ENCODE results near the gene CTU1. TPM values are rescaled to one million over a fixed set of nuclear protein-coding genes. Genes with fewer than 3 reads are reported as not detected.

Gene CTU1
- polyA plus RNA-seq, 4 donors = 1.7 to 4.4 (median 2.6) TPM

- DNase-seq (ENCODE audit: low read depth in 4 of 4, low spot score in 3 of 4) = no peak
Measured at GRCh38 chr19:51086153-51086850, 21.9 kb downstream of the CTU1 start.

- DNase-seq (ENCODE audit: low read depth in 4 of 4, low spot score in 3 of 4) = no peak
Measured at GRCh38 chr19:51084505-51084904, 23.7 kb downstream of the CTU1 start.

GRCh38 chr19:51083783-51084182, 24.4 kb downstream of the CTU1 start:
- no peak for DNase-seq (ENCODE audit: low read depth in 4 of 4, low spot score in 3 of 4)

- DNase-seq (ENCODE audit: low read depth in 4 of 4, low spot score in 3 of 4) = no peak
Measured at GRCh38 chr19:51083181-51083580, 25.0 kb downstream of the CTU1 start.

GRCh38 chr19:51082611-51083010, 25.6 kb downstream of the CTU1 start, which contains the start of gene KLK14:
KLK14 (minus strand) TSS chr19:51082887; CDS start chr19:51082614, 273 bp downstream.
- DNase-seq (ENCODE audit: low read depth in 4 of 4, low spot score in 3 of 4) = no peak

- no peak for DNase-seq (ENCODE audit: low read depth in 4 of 4, low spot score in 3 of 4)
Measured at GRCh38 chr19:51081476-51081875, 26.7 kb downstream of the CTU1 start.

GRCh38 chr19:51079481-51080110, 28.6 kb downstream of the CTU1 start:
- DNase-seq (ENCODE audit: low read depth in 4 of 4, low spot score in 3 of 4) = no peak

- DNase-seq (ENCODE audit: low read depth in 4 of 4, low spot score in 3 of 4) = no peak
Measured at GRCh38 chr19:51078731-51079130, 29.5 kb downstream of the CTU1 start.

GRCh38 chr19:51078104-51078503, 30.1 kb downstream of the CTU1 start:
- DNase-seq (ENCODE audit: low read depth in 4 of 4, low spot score in 3 of 4) = no peak

- no peak for DNase-seq (ENCODE audit: low read depth in 4 of 4, low spot score in 3 of 4)
Measured at GRCh38 chr19:51076631-51077213, 31.5 kb downstream of the CTU1 start.

- no peak for DNase-seq (ENCODE audit: low read depth in 4 of 4, low spot score in 3 of 4)
Measured at GRCh38 chr19:51075998-51076397, 32.2 kb downstream of the CTU1 start.

GRCh38 chr19:51071095-51071405, 37.2 kb downstream of the CTU1 start:
- DNase-seq (ENCODE audit: low read depth in 4 of 4, low spot score in 3 of 4) = no peak

GRCh38 chr19:51070334-51071094, 37.7 kb downstream of the CTU1 start:
- no peak for DNase-seq (ENCODE audit: low read depth in 4 of 4, low spot score in 3 of 4)

- no peak for DNase-seq (ENCODE audit: low read depth in 4 of 4, low spot score in 3 of 4)
Measured at GRCh38 chr19:51066393-51067186, 41.6 kb downstream of the CTU1 start.

- DNase-seq (ENCODE audit: low read depth in 4 of 4, low spot score in 3 of 4) = no peak
Measured at GRCh38 chr19:51065221-51065960, 42.8 kb downstream of the CTU1 start.

- no peak for DNase-seq (ENCODE audit: low read depth in 4 of 4, low spot score in 3 of 4)
Measured at GRCh38 chr19:51064534-51065220, 43.5 kb downstream of the CTU1 start, which contains the start of gene KLK13. KLK13 (minus strand) TSS chr19:51065092; CDS start chr19:51065067, 25 bp downstream.

GRCh38 chr19:51063664-51064063, 44.5 kb downstream of the CTU1 start:
- DNase-seq (ENCODE audit: low read depth in 4 of 4, low spot score in 3 of 4) = no peak

GRCh38 chr19:51060973-51061372, 47.2 kb downstream of the CTU1 start:
- no peak for DNase-seq (ENCODE audit: low read depth in 4 of 4, low spot score in 3 of 4)

GRCh38 chr19:51060336-51060735, 47.9 kb downstream of the CTU1 start:
- no peak for DNase-seq (ENCODE audit: low read depth in 4 of 4, low spot score in 3 of 4)
